Ovary (tissue), 3 donors: ENCODE measurements around the gene ZFYVE1.
"Not testable (repeated sequence)": the region's sequence is repeated elsewhere in the genome, so short reads cannot be mapped to it uniquely, and the experiment has no call there.

Experiments used
- EP300 ChIP-seq: sonication (generic); formaldehyde crosslinking; IDR thresholded peaks from one replicate; pipeline ENCODE4 v1.6.1; 2017; ENCODE audit warnings: antibody characterized with exemption
- POLR2A ChIP-seq: fragments of 450-650 bp; IDR thresholded peaks from one replicate; pipeline ENCODE4 v1.6.1; 2017; ENCODE audit warnings: antibody characterized with exemption, mild to moderate bottlenecking, moderate library complexity
- TF ChIP-seq, protein P1 (sequence below), 3 donors: fragments of 450-650 bp in 2 of 3; fragments of 200-600 bp in 1 of 3; IDR thresholded peaks; one replicate each; pipeline versions ENCODE4 v1.5.1 to v1.8.0; 2016 to 2022; ENCODE audit warnings: antibody characterized with exemption in 3 of 3, mild to moderate bottlenecking in 1 of 3
- donor health status: DM: no; HTN: no; CAD: no.

- TF ChIP-seq, protein P1, sequence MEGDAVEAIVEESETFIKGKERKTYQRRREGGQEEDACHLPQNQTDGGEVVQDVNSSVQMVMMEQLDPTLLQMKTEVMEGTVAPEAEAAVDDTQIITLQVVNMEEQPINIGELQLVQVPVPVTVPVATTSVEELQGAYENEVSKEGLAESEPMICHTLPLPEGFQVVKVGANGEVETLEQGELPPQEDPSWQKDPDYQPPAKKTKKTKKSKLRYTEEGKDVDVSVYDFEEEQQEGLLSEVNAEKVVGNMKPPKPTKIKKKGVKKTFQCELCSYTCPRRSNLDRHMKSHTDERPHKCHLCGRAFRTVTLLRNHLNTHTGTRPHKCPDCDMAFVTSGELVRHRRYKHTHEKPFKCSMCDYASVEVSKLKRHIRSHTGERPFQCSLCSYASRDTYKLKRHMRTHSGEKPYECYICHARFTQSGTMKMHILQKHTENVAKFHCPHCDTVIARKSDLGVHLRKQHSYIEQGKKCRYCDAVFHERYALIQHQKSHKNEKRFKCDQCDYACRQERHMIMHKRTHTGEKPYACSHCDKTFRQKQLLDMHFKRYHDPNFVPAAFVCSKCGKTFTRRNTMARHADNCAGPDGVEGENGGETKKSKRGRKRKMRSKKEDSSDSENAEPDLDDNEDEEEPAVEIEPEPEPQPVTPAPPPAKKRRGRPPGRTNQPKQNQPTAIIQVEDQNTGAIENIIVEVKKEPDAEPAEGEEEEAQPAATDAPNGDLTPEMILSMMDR (IDR thresholded peaks at IDR 0.05) = not testable (repeated sequence)
- not testable (repeated sequence) for TF ChIP-seq POLR2A, EP300
These were observed 10.0 kb upstream of the ZFYVE1 start for GRCh38 chr14:73036706-73037450.
